OCI-LY3 (cell line): ENCODE results near the gene NAA16.

ENCODE experiments used
- H2AFZ ChIP-seq: fragments of 200-600, 300-600 bp; shearing (Covaris generic); 2 replicates; pipeline ENCODE4 v1.6.0; 2014; ENCODE audit warnings: antibody characterized with exemption, low read depth, low read length
- H3K27ac ChIP-seq: fragments of 200-600, 300-600 bp; sonication (generic); 2 replicates; pipeline ENCODE4 v1.5.1; 2014; ENCODE audit warnings: mild to moderate bottlenecking, low read length, moderate library complexity, mixed read lengths
- H3K27me3 ChIP-seq: fragments of 200-600, 300-600 bp; sonication (generic); 2 replicates; pipeline ENCODE4 v1.6.1; 2014; ENCODE audit warnings: low read depth, low read length, mixed read lengths
- H3K36me3 ChIP-seq: fragments of 200-600, 300-600 bp; sonication (generic); replicated peaks from 2 replicates; pipeline ENCODE3; 2014; ENCODE audit warnings: low read depth, low read length, mixed read lengths
- H3K4me1 ChIP-seq: fragments of 300-600, 200-600 bp; sonication (generic); 2 replicates; pipeline ENCODE4 v1.6.1; 2014; ENCODE audit warnings: low read length, mixed read lengths
- H3K4me2 ChIP-seq: fragments of 200-600, 300-600 bp; sonication (generic); 2 replicates; pipeline ENCODE4 v1.6.1; 2014; ENCODE audit warnings: low read length, mixed read lengths
- H3K4me3 ChIP-seq: fragments of 300-600, 200-600 bp; sonication (generic); 2 replicates; pipeline ENCODE4 v1.5.1; 2014; ENCODE audit warnings: antibody characterized with exemption, mild to moderate bottlenecking, low read length, moderate library complexity
- H3K79me2 ChIP-seq: fragments of 300-600, 200-600 bp; shearing (Covaris generic); 2 replicates; pipeline ENCODE4 v1.6.1; 2014; ENCODE audit warnings: mild to moderate bottlenecking, low read length, mixed read lengths
- H3K9ac ChIP-seq: fragments of 300-600, 200-600 bp; shearing (Covaris generic); 2 replicates; pipeline ENCODE4 v1.6.0; 2014; ENCODE audit warnings: mild to moderate bottlenecking, low read length, moderate library complexity
- H3K9me3 ChIP-seq: fragments of 200-600, 300-600 bp; shearing (Covaris generic); 2 replicates; pipeline ENCODE4 v1.6.1; 2014; ENCODE audit warnings: low read length, mixed read lengths; ENCODE audit not compliant: insufficient read depth
- H4K20me1 ChIP-seq: fragments of 200-600, 300-600 bp; sonication (generic); 2 replicates; pipeline ENCODE4 v1.6.1; 2016; ENCODE audit warnings: low read length, mixed read lengths; ENCODE audit not compliant: insufficient read depth
- EZH2phosphoT487 ChIP-seq: fragments of 200-600 bp; shearing (Covaris generic); IDR thresholded peaks from 2 replicates; pipeline ENCODE4 v1.6.1; 2018; ENCODE audit warnings: antibody characterized with exemption, mixed run types, low read depth
- TF ChIP-seq, protein P1 (sequence below): fragments of 200-600, 300-600 bp; sonication (generic); IDR thresholded peaks from 2 replicates; pipeline ENCODE4 v1.5.1; 2014; ENCODE audit warnings: antibody characterized with exemption, low read length, low read depth

Gene NAA16

DNA sequence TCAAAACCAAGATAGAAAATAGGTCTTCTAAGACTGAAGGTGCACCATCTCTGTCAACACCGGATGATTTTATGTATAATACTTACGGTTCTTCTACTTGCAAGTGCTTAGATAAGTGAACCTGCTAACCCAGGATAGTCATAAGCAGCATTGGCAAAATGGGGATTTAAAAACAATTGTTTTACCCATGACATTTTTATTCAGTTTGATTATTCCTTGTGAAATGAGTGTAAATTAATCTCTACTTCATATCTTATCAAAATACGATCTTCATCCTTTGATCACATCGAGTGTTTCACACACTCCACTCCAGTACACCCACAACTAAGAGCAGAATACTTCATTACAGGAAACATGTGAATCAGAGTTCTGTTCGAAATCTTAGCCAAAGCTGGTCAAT, 24.7 kb upstream of the NAA16 start:
- H2AFZ ChIP-seq: no peak overlapping the region
- no peaks in the 10 kb centered on the region for H3K27me3 ChIP-seq
- no peak overlapping the region for H3K27ac ChIP-seq
- no peaks in the 10 kb centered on the region for H4K20me1 ChIP-seq
- H3K4me2 ChIP-seq: no peak overlapping the region
- H3K36me3 ChIP-seq: no peaks in the 10 kb centered on the region
- H3K4me1 ChIP-seq: peaks cover 13% of the 10 kb centered on the region
- H3K9ac ChIP-seq: no peak overlapping the region
- H3K4me3 ChIP-seq: no peak overlapping the region
- no peaks in the 10 kb centered on the region for H3K9me3 ChIP-seq
- no peaks in the 10 kb centered on the region for H3K79me2 ChIP-seq
- TF ChIP-seq, protein P1, sequence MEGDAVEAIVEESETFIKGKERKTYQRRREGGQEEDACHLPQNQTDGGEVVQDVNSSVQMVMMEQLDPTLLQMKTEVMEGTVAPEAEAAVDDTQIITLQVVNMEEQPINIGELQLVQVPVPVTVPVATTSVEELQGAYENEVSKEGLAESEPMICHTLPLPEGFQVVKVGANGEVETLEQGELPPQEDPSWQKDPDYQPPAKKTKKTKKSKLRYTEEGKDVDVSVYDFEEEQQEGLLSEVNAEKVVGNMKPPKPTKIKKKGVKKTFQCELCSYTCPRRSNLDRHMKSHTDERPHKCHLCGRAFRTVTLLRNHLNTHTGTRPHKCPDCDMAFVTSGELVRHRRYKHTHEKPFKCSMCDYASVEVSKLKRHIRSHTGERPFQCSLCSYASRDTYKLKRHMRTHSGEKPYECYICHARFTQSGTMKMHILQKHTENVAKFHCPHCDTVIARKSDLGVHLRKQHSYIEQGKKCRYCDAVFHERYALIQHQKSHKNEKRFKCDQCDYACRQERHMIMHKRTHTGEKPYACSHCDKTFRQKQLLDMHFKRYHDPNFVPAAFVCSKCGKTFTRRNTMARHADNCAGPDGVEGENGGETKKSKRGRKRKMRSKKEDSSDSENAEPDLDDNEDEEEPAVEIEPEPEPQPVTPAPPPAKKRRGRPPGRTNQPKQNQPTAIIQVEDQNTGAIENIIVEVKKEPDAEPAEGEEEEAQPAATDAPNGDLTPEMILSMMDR: no peak
- no peak for TF ChIP-seq EZH2phosphoT487

DNA sequence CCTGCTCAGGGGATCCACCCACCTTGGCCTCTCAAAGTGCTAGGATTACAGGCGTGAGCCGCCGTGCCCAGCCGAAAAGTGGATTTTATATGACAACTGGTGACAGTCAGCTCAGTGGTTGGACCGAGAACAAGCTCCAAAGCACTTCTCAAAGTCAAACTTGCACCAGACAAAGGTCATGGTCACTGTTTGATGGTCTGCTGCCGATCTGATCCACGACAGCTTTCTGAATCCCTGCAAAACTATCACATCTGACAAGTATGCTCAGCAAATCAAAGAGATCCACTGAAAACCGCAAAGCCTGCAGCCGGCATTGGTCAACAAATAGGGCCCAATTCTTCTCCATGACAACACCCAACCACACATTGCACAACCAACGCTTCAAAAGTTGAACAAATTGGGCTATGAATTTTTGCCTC, 21.6 kb upstream of the NAA16 start:
- Histone ChIP-seq H3K36me3 (no peaks in the 10 kb centered on the region), H3K4me2 (no peak overlapping the region), H3K27me3 (no peaks in the 10 kb centered on the region), H4K20me1 (no peaks in the 10 kb centered on the region), H3K9ac (no peak overlapping the region), H3K4me3 (no peak overlapping the region), H3K27ac (no peak overlapping the region), H3K79me2 (no peaks in the 10 kb centered on the region), H2AFZ (no peak overlapping the region), H3K9me3 (0 out of 2 replicates have a peak, but pooled peaks cover 5% of the 10 kb centered on the region), H3K4me1 (no peaks in the 10 kb centered on the region)
- TF ChIP-seq EZH2phosphoT487: no peak
- TF ChIP-seq, protein P1: no peak

DNA sequence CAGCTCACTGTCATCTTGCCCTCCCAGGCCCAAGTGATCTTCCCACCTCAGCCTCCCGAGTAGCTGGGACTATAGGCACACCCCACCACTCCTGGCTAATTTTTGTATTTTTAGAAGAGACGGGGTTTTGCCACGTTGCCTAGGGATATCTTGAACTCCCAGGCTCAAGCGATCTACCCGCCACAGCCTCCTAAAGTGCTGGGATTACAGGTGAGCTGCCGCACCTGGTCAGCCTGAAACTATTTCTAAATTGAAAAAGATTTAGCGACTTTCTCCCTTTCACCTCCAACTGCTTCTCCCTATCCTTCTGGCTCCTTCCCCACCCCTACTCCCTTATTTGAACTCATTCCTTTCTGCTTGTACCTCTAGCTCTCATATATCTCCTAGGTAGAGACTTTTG, 19.8 kb upstream of the NAA16 start:
- H3K4me1 ChIP-seq: no peaks in the 10 kb centered on the region
- no peak overlapping the region for H2AFZ ChIP-seq
- no peaks in the 10 kb centered on the region for H3K36me3 ChIP-seq
- H3K4me2 ChIP-seq: no peak overlapping the region
- no peaks in the 10 kb centered on the region for H4K20me1 ChIP-seq
- no peak overlapping the region for H3K27ac ChIP-seq
- no peak overlapping the region for H3K4me3 ChIP-seq
- H3K79me2 ChIP-seq: no peaks in the 10 kb centered on the region
- 0 out of 2 replicates have a peak, but pooled peaks cover 5% of the 10 kb centered on the region for H3K9me3 ChIP-seq
- no peak overlapping the region for H3K9ac ChIP-seq
- no peaks in the 10 kb centered on the region for H3K27me3 ChIP-seq
- TF ChIP-seq, protein P1: no peak
- TF ChIP-seq EZH2phosphoT487: no peak

DNA sequence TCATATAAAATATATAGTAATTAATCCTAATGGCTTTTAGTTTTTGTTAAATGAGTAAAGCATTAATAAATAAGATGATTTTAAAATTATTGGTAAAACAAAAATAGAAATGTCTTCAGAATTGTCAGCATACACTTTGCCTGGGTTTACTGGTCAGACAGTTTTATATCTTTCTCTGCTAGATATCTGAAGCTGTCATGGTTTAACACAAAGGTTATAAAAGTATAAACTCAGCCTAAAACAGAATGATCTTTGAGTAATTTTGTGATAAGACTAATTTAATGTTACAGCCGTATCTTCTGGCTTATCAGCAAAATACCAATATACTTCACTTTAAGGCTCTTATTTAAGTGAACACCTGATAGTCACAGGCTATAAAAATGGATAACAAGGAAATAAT, 17.8 kb upstream of the NAA16 start:
- no peaks in the 10 kb centered on the region for H4K20me1 ChIP-seq
- H3K9ac ChIP-seq: no peak overlapping the region
- H3K9me3 ChIP-seq: 0 out of 2 replicates have a peak, but pooled peaks cover 5% of the 10 kb centered on the region
- no peaks in the 10 kb centered on the region for H3K36me3 ChIP-seq
- TF ChIP-seq, protein P1: no peak
- no peak for TF ChIP-seq EZH2phosphoT487
- no peak overlapping the region for H2AFZ ChIP-seq
- H3K4me3 ChIP-seq: no peak overlapping the region
- H3K79me2 ChIP-seq: no peaks in the 10 kb centered on the region
- H3K27ac ChIP-seq: no peak overlapping the region
- H3K27me3 ChIP-seq: no peaks in the 10 kb centered on the region
- no peaks in the 10 kb centered on the region for H3K4me1 ChIP-seq
- H3K4me2 ChIP-seq: no peak overlapping the region
